GM18861 (cell line): ENCODE results near the gene ANKRD65.

Source experiments
- ATAC-seq: cut with Tn5 transposase; IDR thresholded peaks from one replicate; pipeline ENCODE4 v1.9.1; 2021; ENCODE audit not compliant: unreplicated experiment

ANKRD65 gene

DNA sequence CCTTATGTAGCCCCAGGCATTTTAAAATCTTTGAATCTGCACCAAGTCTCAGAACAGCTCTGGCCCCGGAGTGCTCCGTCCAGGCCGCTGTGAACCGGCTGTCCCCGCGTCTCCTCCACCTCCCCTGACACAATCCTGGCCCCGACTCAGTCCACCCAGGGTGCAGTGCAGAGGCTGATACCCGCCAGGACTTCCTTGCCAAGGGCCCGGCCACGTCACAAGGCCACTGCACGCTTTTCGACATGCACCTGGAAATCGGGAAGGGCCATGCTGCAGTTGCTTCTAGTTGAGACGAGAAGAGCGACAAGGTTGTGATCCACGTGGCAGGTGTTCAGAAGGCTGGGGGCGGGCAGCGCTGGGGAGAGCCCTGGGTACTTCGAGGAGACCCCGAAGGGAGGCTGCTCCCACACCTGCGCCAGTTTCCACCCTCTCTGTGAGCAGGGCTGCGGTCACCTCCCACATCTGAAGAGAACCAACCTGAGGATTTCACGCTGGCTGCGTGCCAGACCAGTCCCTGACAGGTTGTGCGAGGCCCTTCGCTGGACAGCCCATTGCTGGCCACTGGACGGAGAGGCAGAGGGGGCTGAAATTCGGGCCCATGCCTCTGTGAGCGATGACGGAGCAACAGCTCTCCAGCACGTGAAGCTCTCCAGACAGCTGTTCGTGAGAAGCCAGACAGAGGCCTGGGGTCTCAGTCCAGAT, 21.1 kb upstream of the ANKRD65 start:
- ATAC-seq, result no peak

DNA sequence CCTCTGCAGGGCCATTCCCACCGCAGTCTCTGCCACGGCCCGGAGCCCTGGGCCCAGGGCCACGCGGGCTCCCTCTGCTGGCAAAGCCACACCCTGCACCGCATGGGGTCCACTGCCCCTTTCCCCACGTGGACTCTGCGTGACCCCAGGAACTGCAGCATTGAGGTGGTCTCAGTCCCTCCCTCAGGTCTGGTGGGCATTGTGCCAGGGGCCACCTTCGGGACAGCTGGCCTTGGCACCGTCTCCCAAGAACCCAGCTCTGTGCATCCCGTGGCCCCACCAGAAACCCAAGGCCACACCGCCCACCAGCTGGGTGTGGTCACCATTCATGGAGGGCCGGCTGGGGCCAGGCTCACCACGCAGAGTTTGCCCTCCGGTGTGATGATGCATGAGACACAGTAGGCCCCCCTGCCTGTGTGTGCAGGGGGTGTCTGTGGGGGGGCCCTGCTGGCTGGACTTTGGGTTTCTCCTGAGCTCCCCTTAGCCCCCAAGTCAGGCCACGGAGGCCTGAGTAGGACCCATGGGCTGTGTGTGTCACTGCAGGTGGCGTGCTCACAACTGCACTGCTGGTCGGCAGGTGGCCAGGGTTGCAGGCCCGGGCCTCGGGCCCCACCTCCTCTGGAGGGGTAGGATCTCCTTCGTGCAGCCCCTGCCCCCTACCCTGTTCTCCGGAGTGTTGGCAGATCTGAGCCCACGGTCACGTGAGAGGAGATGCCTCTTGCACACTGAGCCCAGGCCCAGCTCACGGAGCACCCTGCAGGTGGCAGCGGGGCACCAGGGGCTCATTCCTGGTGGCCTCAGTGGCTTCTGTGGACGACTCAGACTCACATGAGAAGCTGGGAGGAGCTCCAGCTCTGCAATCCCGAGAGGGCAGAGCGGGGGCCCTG, 20.2 kb upstream of the ANKRD65 start:
- no peak for ATAC-seq

DNA sequence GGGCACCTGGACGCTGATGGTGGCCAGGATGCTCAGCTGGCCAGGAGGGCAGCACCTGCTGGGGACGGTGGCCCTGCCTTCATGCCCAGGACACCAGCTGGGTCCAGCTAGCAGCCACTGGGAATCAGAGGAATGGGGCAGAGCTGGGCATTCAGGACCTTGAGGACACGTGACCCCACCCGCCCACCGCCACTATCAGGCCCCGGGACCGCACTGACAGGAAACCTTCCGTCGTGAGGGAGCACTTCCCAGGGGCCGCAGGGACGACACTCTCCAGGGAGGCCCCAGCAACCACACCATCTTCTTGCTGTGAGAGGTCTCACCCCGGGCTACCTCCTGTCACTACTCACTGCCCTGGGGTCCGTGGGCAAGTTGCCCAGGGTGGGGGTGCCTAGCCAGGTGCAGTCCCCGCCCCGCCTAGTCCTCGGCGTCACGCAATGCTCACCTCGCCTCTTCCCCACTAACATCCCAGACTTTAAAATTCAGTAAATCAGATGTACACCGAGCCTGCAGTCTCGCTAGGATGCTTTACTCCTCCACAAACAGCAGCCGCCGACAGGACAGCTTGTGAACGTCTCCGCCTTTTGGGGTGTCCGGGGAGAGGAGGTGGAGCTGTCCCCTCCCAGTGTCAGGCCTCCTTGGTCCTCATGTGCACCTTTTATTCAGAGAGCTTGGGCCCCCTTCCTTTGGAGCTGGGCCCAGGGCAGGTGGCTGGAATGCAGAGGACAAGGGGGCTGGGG, 19.4 kb upstream of the ANKRD65 start:
- ATAC-seq, result no peak

DNA sequence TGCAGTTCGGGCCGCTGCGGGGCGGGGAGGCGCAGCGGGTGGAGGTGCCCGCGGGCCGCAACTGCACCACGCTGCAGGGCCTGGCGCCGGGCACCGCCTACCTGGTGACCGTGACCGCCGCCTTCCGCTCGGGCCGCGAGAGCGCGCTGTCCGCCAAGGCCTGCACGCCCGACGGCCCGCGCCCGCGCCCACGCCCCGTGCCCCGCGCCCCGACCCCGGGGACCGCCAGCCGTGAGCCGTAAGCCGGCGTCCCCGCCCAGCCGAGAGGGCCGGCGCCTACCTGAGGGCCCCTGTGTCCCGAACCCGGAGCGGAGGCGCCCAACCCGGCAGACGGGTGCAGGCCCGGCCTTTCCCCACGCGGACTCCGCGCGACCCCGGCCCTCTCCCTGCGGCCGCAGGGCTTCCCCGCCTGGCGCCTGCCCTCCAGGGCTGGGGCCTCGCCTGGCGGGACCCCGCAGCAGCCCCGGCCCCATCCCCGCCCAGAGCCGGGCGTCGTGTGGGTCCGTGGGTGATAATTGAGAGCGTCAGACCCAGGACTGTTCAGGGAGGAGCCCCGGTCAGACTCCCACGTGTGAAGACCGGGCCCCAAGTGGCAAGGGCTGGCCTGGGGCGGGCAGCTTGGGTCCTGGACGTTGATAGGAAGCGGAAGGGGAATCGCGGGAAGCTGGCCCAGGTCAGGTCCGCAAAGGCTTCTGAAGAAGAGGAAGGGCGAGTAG, 18.6 kb upstream of the ANKRD65 start:
- ATAC-seq, result no peak

DNA sequence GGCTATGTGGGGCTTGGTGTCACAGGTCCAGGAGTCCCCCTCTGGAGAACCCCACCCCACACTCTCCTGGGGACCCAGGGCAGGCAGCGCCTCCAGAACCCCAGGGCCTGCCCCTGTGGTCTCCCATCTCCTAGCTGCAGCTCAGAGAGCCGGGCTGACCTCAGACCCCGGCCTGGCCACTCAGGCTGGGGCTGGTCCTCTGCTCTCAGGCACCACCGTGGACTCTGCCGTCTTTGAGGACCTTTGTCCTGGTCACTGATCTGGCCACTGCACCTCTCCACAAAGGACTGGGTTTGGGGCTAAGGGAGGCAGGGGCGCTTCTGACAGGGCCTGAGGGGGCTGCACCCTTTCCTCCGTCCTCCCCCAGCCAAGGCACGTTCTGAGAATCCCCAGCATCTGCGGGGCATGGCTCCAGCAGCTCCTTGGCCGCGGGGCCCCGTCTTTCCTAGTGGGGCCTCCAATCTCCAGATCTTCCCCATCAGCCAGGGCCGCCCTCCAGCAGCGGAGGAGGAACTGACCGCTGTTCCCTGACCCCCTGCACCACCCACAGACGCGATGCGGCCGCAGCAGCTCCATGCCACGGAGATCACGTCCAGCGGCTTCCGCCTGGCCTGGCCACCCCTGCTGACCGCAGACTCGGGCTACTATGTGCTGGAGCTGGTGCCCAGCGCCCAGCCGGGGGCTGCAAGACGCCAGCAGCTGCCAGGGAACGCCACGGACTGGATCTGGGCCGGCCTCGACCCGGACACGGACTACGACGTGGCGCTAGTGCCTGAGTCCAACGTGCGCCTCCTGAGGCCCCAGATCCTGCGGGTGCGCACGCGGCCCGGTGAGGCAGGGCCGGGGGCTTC, 17.7 kb upstream of the ANKRD65 start:
- ATAC-seq, result no peak

DNA sequence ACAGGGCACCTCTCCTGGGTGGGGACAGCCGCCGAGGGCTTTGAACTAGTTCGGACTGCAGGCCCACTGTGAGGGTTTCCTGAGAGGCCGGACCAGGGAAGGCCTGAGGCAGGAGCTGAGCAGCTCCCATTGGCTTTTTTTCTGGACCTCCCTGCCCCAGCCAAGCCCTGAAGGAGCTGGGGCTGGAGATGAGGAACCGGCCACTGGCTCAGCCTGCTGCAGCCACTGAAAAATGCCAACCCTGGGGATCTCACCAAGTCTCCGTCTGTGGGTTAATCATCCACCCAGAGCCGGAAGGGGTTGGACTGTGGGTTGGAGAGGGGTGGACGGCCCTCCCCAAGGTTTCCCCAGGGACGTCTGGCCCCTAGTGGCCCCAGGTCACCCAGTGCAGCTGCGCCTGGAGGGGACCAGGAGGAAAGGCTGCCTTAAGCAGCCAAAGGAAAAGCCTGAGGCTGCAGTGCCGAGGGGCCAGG, 16.9 kb upstream of the ANKRD65 start:
- peak; percentile 48 for ATAC-seq

DNA sequence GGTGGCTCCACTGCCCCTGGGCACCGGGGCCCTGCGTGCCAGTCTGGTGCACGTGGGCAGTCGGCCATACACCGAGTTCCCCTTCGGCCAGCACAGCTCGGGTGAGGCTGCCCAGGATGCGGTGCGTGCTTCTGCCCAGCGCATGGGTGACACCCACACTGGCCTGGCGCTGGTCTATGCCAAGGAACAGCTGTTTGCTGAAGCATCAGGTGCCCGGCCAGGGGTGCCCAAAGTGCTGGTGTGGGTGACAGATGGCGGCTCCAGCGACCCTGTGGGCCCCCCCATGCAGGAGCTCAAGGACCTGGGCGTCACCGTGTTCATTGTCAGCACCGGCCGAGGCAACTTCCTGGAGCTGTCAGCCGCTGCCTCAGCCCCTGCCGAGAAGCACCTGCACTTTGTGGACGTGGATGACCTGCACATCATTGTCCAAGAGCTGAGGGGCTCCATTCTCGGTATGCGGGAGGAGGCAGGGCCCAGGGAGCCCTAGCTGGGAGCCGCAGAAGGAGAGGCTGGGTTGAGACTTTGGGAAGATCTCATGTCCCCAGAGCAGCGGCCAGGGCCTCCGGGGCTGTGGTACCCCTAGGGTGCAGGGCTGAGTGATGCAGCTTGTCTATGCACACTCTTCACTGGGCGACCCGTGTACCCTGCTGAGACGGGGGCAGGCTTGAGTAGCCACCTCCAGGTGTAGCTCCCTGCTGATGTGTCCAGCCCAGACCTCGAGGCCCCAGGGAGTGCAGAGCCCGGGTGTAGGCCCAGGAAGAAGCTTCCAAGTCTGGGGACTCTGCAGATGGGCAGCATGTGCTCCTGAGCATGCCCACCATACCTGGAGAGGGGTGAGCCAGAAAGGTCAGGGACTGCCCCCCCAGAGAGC, 16.2 kb upstream of the ANKRD65 start:
- ATAC-seq, result no peak

DNA sequence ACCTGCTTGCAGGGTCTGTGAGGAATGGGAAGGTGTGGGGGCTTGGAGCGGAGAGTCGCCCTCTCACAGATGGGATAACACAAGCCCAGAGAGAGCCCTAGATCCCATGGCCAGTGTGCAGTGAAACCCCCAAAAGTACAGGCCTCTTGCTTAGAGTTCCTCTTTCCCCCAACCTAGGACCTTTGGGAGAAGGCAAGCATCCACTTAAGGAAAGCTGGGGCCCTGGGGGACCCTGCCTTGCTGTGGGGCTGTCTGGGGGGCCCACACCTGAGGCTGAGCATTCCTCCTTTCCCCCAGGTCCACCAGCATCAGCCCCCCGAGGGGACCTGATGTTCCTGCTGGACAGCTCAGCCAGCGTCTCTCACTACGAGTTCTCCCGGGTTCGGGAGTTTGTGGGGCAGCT, 15.6 kb upstream of the ANKRD65 start:
- no peak for ATAC-seq

DNA sequence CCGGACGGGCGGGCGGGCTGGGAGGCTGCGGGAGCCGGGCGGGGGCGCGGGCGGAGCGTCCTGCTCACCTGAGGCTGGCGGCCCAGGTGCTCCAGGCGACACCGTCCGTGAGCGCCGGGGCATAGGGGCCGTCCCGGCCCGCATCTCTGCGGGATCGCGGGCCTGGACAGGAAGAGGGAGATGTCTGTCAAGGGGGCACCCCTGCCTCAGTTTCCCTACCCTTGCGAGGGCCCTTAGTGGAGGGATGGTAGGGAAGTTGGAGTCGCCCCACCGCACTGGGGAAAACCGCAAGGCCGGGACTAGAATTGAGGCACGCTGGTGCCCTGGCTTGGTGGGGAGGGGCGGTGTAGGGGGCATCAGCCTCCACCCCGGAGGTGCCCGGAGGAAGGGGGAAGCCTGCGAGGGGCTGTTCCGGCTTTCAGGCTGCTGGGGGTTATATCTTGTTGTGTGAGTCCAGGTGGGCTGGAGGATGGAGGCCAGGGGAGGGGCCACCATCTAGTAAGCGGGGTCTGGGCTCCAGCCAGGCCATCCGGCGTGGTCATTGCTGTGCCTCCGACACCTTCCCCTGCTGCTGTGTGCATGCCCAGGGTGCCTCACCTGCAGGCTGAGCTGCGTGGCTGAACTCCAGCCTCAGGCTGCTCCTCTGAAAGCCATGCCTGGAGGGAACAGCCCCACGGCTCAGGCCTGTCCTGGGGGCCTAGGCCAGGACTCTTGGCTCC, 15.0 kb upstream of the ANKRD65 start:
- no peak for ATAC-seq

DNA sequence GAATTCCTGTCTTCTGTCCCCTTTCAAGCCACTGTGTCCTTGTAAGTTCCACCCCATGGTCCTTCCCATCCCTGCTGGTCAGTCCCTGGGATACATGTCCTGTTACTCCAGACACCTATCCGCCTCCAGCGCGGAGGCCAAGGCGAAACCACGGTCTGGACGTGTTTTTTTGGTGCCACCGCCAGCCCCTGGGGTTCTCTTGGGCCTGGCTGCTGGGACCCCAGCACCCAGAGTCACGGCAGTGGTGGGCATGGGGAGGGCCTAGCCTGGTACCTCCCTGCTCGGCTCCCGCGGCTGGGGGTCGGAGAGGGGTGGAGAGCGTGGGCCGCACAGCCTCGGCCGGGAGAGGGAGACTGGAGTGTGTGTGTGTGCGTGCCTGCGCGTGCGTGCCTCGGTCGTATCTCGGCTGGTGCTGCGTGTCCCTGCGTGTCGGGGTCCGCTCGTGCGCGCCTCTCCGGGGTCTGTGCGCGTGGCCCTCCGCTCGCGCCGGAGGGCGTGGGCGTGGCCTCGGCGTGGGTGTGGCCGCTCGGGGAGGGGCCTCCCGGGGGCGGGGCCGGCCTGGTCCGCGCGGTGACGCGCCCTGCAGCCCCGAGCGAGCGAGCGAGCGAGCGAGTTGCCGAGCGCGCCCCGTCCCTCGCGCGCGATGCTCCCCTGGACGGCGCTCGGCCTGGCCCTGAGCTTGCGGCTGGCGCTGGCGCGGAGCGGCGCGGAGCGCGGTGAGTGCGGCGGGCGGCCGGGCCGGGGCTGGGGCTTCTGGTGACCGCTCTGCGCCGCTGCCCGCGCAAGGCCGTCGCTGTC, 14.2 kb upstream of the ANKRD65 start, which contains the start of gene VWA1:
Gene VWA1, plus strand, starts transcription at position 585 of the 798 bp plus-strand sequence. Its CDS starts 59 bp downstream, at position 644.
- ATAC-seq, result no peak

DNA sequence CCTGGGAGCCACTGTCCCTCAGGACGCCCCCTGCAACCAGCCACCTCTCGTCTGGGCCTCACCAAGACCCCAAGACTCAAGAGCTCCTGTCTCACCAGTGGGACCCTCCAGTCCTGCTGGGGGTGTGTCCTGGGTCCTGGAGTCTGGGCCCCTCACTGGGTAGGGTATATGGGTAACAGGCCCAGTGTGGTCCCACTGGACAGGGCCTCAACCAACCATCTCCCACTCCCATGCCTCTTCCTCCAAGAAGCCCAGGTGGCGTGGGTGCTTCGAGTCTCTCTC, 13.7 kb upstream of the ANKRD65 start:
- no peak for ATAC-seq

DNA sequence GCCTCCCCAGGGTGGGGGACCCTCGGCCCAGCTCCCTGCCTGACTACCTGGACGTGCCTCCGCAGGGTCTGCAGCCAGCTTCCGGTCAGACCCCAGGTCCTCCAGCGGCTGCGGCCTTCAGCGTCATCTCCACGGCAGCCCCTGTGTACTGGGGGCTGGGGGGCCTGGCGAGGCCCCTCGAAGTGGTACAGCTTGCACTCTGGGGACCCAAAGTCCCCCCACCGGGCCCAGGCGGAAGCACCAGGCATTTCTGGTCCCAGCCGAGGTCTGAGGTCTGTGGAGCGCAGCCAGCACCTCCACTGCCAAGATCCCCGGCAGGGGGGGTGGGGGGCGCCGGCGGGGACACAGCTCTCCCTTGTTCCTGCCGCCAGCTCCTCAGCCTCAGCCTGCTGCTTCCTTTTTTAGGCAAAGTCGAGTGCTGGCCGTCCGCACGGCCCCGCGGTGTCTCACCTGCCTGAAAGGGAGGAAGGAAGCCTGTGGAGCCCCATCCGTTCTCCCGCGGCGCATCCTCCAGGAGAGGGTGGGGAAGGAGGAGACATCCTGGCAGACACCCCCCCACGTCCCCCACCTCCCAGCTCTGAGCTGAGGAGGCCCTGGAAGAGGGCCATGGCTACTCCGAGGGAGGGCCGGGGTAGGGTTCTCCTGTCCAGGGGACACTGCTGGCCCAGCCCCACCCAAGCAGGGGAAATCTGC, 13.2 kb upstream of the ANKRD65 start:
- no peak for ATAC-seq

DNA sequence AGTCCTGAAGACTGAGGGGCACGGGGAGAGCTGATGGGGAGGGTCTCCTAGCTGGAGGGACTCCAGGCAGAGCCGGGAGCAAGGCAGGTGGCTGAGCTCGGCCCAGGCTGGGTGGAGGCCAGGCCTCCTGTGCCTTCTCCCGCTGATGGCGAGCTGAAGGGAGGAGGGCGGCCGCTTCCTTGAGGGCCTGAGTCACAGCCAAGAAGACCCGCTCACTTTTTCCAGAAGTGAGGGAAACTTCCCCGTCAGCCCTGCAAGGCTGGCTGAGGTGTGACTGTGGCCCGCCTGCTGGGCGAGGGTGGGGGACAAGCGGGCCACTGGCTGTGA, 12.7 kb upstream of the ANKRD65 start:
- ATAC-seq, result no peak

DNA sequence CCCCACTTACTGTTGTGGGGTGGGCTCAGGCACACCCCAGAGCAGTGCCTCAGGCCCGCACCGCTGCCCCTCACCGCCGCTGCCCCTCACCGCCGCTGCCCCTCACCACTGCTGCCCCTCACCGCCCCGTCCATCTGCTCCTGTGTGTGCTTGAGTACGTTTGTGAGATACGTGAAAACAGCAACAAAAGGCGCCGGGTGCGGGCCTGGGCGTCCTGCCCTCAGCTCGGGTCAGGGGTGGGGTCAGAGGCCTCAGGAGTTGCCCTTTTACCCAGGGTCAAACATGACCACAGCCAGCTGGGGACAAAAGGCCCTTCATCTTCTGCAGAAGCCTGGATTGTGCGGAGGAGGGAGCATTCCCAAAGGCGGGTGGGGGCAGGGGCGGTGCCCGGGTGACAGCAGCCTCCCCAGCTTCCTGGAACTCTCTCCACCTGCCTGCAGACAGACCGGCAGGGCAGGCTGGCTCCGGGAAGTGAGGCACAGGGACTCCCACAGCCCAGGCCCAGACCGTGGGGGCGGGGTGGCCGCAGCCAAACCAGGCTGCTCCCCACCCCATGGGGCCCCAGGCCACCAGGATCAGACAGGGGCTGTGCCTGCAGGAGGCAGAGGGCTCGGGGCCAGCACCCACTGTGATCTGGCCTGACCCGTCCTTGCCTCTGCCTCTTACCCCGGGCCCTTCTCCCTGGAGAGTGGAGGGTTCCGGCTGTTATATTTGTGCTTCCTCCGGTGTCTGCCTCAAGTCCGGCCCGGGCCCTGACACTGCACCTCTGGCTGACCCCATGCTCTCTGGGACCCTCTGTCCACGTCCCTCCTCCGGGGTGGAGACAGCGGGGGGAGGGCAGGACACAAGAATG, 12.1 kb upstream of the ANKRD65 start:
- ATAC-seq, result no peak

DNA sequence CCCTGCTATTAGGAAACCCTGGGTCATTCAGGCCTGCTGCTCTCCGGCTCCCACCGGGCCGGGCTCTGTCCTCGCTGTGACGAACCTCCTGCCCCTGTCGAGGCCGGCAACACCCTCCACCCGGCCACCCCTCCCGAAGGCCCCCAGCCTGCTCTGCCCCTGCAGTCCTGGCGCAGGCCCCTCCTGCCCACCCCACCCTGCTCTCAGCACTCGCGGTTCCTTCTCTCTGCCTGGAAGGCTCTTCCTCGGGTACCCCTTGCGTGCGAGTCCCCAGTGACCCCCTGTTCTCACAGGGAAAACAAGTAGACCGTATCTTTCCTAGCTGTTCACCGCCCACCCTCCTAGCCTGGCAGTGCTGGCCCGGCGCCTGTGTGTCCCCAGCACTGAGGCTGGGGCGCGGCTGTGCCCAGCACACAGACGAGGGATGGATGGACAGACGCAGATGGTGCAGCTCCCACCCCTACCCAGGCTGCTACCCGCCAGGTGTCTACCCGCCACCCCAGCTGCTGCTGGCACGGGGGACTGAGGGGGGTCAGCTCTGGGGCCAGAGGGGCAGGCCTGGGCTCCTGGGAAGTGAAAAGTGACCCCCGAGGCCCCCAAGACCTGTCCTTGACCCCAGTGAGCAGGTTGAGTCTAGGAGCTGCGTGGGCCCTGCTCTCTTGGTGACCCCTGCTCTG, 11.3 kb upstream of the ANKRD65 start:
- no peak for ATAC-seq

DNA sequence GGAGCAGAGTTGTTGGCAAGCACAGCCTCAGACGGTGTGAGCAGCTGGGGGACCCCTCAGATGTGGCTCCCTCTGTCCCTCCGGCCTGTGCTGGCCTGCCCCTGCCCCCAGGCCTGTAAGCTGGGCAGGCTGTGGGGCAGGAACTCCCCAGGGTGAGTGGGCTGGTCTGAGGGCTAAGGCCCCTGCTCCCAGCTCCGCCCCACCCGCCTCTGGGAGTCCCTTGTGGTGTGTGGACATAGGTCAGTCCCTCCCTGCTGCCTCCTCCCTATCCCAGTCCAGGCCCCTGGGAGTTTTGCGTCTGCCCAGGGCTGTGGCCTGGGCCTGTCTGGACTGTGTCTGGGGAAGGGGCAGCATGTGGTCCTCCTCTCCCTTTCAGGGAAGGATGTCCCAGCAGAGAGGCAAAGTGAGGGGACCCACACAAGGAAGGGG, 10.8 kb upstream of the ANKRD65 start:
- no peak for ATAC-seq
